Right hindlimb (tissue), 1 donor: ENCODE measurements around the gene MAZ.
"Not testable (repeated sequence)": the region's sequence is repeated elsewhere in the genome, so short reads cannot be mapped to it uniquely, and the experiment has no call there.

ENCODE experiments used
- DNase-seq: peaks from one replicate; pipeline ENCODE4 v3.0.0-alpha.2; 2018

The MAZ gene

DNA sequence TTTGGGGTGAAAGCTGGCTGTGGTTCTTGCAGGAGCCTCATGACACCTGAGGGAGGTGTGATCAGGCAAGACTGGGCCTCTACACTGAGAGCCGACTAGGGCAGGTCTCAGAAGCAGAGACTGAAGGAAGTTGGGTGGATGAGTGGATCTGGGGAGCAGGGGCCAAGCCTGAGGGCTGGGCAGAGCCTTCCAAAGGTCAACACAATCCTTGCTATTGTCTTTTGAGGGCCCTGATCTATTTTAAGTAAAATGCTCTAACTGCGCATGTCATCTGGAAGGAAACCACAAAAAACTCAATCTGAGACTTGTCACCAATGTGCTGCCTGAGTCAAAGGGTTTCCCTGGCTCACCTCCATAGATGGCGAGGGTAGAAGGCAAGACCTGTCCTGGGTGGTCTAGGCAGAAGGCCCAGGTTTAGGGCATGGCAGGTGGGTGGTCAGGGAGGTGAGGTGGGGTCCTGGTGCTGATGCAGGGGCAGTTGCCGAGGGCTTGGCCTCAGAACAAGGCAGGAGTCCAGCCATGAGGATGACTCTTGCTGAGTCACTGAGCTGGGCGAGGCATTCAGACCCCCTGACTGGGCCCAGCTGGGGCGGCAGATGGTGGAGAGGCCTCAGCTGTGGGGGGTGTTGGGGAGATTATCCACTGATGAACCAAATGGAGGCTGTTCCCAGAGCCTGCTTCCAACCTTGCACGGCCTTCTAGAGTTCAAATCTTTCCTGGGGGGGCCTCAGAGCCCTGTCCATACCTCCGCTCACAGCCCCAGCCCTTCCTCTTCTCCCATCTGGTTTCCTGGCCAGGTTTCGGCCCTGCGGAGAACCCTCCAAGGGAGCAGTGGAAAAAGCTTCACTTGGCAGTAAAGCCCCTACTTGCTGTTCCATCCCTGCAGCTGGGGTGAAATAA, 19.1 kb downstream of the MAZ start:
- peak; percentile 67 for DNase-seq

DNA sequence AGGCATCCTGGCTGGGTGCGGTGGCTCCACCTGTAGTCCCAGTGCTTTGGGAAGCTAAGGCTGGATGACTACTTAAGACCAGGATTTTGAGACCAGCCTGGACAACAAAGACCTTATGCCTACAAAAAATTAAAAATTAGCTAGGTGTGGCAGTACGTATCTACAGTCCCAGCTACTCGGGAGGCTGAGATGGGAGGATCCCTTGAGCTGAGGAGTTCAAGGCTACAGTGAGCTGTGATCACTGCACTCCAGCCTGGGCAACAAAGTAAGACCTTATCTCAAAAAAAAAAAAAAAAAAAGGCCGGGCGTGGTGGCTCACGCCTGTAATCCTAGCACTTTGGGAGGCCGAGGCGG, 20.0 kb downstream of the MAZ start:
- DNase-seq = no peak

- no peak for DNase-seq
These were observed 24.4 kb downstream of the MAZ start for GRCh38 chr16:29830774-29831173.

- DNase-seq = no peak
These were observed 25.2 kb downstream of the MAZ start for GRCh38 chr16:29831490-29831889.

DNA sequence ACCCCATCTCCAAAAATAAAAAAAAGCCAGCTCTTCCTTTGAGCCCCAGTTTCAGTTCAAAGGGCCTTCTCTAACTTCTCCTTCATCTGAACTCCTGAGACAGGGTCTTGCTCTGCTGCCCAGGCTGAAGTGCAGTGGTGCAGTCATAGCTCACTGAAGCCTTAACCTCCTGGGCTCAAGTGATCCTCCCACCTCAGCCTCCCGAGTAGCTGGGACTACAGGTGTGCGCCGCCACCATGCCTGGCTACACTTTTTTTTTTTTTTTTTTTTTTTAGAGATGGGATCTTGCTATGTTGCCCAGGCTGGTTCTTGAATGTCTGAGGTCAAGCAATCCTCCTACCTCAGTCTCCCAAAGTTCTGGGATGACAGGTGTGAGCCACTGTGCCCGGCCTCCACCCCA, 26.9 kb downstream of the MAZ start:
- not testable (repeated sequence) for DNase-seq

GRCh38 chr16:29834079-29834478, 27.8 kb downstream of the MAZ start:
- DNase-seq = no peak

DNA sequence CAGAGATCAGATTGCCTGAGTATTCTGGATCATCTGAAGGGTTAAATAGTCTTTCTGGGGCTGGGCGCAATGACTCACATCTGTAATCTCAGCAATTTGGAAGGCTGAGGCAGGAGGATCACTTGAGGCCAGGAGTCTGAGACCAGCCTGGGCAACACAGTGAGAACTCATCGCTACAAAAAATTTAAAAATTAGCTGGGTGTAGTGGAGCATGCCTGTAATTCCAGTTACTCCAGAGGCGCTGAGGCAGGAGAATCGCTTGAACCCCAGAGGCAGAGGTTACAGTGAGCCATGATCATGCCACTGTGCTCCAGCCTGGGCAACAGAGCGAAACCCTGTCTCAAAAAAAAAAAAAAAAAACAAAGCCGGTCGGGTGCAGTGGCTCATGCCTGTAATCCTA, 29.6 kb downstream of the MAZ start:
- DNase-seq = no peak

DNA sequence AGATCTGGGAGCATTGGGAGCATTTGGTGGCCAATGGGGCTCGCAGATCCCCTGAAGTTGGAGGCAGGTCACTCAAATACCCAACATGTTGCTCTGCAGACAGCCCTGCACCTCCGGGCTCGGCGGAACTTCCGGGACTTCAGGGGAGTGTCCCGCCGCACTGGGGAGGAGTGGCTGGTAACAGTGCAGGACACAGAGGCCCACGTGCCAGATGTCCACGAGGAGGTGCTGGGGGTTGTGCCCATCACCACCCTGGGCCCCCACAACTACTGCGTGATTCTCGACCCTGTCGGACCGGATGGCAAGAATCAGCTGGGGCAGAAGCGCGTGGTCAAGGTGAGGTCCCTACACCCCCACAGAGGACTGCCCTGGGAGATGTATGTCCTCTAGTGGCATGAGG, 30.3 kb downstream of the MAZ start:
- no peak for DNase-seq

- DNase-seq = no peak
These were observed 31.5 kb downstream of the MAZ start for GRCh38 chr16:29837841-29838240.

- DNase-seq = no peak
These were observed 33.5 kb downstream of the MAZ start for GRCh38 chr16:29839822-29840221.

DNA sequence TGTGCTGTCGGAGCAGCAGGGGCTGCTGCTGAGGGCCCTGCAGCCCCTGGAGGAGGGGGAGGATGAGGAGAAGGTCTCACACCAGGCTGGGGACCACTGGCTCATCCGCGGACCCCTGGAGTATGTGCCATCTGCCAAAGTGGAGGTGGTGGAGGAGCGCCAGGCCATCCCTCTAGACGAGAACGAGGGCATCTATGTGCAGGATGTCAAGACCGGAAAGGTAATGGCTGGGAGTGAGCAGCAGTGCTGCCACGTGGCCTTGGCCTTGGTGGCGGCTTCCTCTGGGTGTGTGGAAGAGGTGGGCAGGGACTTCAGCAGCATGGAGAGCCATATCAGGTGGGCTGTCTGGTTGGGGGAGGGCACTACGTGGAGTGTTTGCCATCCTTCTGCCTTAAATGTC, 33.9 kb downstream of the MAZ start:
- no peak for DNase-seq

DNA sequence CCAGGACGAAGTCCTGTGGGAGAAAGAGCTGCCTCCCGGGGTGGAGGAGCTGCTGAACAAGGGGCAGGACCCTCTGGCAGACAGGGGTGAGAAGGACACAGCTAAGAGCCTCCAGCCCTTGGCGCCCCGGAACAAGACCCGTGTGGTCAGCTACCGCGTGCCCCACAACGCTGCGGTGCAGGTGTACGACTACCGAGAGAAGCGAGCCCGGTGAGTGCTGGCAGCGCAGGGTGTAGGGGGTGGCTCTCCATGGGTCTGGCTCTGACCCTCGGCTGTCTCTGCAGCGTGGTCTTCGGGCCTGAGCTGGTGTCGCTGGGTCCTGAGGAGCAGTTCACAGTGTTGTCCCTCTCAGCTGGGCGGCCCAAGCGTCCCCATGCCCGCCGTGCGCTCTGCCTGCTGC, 35.3 kb downstream of the MAZ start:
- DNase-seq = no peak

DNA sequence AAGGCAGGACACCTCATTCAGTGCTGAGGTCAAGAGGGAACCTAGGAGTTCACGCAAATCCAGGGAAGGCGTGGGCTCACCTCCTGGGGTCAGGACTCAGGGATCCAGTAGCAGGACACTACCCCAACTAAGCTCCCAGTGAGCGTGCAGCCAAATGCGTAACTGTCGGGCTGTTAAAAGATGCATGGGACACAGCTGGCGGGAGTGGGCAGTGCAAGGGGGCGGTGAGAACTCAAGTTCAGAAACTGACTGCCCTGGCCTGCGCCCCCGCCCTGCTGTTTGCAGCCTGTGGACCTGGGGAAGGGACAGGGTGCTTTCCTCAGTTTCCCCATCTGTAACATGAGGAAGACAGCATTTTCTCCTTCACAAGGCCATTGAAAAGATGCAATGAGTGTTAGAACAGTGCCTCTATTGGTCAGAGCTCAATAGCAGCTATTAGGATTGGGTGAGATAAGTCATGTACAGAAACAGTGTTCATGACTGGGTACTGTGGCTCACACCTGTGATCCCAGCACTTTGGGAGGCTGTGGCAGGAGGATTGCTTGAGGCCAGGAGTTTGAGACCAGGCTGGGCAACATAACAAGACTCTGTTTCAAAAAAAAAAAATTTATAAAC, 36.5 kb downstream of the MAZ start:
- DNase-seq = no peak

GRCh38 chr16:29843931-29844330, 37.6 kb downstream of the MAZ start:
- no peak for DNase-seq

DNA sequence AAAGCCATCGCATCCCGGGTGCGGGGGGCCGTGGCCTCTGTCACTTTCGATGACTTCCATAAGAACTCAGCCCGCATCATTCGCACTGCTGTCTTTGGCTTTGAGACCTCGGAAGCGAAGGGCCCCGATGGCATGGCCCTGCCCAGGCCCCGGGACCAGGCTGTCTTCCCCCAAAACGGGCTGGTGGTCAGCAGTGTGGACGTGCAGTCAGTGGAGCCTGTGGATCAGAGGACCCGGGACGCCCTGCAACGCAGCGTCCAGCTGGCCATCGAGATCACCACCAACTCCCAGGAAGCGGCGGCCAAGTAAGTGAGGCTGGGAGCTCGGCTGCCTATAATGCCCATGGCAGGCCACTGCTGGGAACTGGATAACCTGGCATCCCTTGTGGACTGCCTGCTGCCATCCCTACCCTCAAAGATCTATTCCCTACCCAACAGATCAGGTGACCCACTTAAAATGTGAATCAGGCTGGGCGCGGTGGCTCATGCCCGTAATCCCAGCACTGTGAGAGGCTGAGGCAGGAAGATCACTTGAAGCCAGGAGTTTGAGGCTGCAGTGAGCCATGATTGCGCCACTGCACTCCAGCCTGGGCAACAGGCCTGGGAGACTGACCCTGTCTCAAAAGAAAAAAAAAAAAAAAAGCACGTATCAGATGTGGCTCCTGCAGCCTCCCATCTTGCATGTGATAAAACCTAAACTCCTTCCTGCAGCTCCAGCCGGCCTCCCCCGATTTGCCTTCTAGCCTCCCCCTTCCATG, 38.4 kb downstream of the MAZ start:
- DNase-seq = no peak

DNA sequence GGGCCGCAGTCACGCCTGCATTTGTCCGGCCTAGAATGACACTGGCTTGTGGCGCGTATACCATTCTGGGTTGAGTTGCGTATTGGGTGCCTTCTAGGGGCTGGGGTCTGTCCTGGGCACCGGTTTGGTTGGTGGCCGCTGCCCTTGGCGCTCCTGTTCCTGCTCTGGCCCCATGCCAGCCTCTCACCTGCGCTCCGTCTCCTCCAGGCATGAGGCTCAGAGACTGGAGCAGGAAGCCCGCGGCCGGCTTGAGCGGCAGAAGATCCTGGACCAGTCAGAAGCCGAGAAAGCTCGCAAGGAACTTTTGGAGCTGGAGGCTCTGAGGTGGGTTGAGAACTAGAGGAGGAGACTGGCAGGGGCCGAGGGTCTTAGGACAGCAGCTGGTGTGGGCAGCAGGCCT, 39.3 kb downstream of the MAZ start:
- no peak for DNase-seq

DNA sequence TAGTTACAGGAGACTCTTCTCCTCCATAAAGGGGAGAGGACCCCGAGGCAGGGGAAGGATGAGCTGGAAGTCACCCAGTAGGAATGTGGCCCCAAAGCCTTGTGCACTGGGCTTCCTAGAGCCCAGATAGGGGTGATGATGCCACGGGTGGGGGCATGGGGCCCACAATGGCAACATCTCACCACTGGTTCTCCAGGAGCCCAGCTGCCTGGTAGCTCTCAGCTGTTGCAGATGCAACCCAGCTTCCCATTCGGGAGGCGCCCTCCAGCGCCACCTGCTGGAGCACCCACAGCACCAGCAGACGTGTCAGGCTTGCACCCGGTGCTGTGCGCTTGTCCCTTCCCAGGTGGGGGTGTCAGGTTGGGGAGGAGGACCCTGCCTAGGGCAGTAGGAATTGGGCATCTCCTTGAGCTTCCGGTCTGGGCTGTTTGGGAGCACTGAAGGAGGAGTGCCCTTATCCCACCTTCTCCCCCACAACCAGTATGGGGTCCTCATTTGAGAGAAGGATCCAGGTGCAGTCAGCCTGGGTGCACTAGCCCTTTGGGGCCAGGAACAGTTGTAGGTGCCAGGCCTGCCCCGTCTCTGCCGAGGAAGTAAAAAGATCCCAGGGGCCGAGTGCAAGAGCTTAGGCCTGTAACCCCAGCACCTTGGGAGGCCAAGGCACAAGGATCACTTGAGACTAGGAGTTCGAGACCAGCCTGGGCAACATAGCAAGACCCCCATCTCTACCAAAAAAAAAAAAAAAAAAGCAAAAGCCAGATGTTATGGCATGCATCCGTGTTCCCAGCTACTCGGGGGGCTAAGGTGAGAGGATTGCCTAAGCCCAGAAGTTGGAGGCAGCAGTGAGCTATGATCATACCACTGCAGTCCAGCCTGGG, 42.3 kb downstream of the MAZ start:
- peak; percentile 68 for DNase-seq

DNA sequence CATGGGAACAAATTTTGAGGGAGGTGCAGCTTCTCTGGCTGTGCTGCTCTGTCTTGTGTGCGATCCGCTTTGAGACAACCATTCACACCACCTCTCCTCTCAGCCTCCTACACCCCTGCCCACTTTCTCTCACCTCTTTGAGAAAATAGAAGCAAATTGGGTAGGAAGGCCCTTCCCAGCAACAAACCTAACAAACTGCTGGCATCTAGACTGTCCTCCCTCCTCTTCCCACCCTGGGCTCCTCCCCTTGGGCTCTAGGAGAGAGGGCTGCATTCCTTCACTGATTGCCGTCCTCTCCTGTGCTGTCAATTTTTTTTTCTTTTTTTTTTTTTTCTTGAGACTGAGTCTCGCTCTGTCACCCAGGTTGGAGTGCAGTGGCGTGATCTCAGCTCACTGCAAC, 43.2 kb downstream of the MAZ start:
- DNase-seq = no peak

- DNase-seq = no peak
These were observed 44.7 kb downstream of the MAZ start for GRCh38 chr16:29850998-29851397.

DNA sequence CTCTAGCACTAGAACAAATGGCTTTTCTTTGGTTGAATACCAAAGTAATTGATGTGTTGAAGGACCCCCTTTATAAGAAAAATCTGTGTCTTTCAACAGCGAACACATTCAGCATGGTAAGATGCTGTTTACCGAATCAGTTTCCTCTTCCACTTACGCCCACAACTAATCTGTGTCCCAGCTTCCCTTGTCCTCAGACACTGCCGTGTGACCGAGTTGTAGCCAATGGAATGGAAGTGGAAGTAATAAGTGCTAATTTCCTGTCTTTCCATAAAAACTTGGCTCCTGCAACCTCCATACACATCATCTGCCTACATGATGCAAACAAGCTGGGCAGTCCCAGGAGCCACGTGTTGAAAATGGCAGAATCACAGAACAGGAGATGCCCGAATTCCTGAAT, 46.3 kb downstream of the MAZ start:
- no peak for DNase-seq

DNA sequence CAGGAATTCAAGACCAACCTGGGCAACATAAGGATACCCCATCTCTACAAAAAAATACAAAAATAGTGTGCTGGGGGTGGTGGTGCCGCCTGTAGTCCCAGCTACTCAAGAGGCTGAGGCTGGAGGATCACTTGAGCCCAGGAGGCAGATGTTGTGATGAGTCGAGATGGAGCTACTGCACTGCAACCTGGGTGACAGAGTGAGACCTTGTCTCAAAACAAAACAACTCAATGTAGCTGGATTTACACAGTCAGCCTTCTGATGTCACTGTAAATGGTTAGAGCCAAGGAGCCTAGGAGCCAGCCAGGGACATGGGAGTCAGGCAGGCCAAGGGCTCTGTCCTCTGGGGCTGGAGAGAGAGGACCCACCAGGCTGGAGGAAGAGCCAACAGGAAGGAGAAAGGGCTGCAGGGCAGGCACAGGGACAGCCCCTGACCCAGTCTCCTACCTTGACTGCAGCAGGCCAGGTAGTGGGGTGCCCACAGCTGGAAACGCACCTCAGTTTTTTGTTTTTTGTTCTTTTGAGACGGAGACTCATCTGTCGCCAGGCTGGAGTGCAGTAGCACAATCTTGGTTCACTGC, 48.3 kb downstream of the MAZ start:
- no peak for DNase-seq

DNA sequence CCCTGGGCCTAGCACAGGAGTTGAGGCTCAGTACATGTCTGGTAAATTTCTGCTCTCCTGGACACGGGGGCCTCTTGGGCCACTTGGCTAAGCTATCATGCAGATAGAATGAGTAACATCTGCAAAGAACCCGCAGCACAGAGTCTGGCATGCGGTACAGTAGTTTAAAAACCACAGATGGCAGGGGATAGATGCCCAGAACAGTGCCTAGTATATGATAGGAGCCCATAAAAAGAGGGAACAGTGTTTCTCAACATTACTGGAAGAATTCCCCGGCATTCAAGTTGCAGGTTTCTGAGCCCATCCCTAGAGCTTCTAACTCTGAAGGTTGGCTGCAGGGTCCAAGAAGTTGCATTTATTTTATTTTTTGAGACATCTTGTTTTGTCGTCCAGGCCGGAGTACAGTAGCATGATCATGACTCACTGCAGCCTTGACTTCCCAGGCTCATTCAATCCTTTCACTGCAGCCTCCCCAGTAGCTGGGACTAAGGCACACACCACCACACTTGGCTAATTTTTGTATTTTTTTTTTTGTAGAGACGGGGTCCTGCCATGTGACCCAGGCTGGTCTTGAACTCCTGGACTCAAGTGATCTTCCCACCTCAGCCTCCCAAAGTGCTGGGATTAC, 50.9 kb downstream of the MAZ start:
- no peak for DNase-seq
